HepG2 (cell line): ENCODE results near the gene TNRC18. TPM values are rescaled to one million over a fixed set of nuclear protein-coding genes. Genes with fewer than 3 reads are reported as not detected.
"Not testable (repeated sequence)": the region's sequence is repeated elsewhere in the genome, so short reads cannot be mapped to it uniquely, and the experiment has no call there.

ENCODE experiments used
- ATAC-seq: fragments of 200-7000 bp; cut with Tn5 transposase; 3 replicates; pipeline ENCODE4 v1.9.1; 2020; ENCODE audit warnings: mild to moderate bottlenecking, moderate library complexity
- BruUV-seq: library from RNA; stranded (reverse); fragments of 400-500 nt; replicated peaks from 2 replicates; lab custom pipeline; 2021; lab: Mats Ljungman, UMichigan
- CTCF ChIA-PET: fragments of 300-600 bp; formaldehyde crosslinking; extraction: SDS; loops from one replicate; lab custom pipeline; 2021; ENCODE audit warnings: low total read pairs, inconsistent platforms, low intra/inter-chr PET ratio; lab: Yijun Ruan, JAX
- POLR2A ChIA-PET: fragments of 350-600 bp; sonication (Branson Sonifier 250); formaldehyde crosslinking; loops from one replicate; lab custom pipeline; 2020; ENCODE audit warnings: antibody characterized with exemption, inconsistent platforms; lab: Yijun Ruan, JAX
- DNase-seq: peaks from one replicate; pipeline ENCODE4 v3.0.0-alpha.2; 2015; ENCODE audit warnings: low spot score
- FAIRE-seq: peaks from 3 replicates; lab custom pipeline; 2011; peaks lifted over from hg19 to GRCh38; lab: Jason Lieb, UNC
- H2AFZ ChIP-seq: one replicate; pipeline ENCODE4 v1.6.1; 2011; ENCODE audit warnings: low read length, inconsistent platforms
- H3K27ac ChIP-seq: fragments of 300-600 bp; 3 replicates; pipeline ENCODE4 v1.8.0; 2011; ENCODE audit warnings: mixed run types, mild to moderate bottlenecking, mixed read lengths, low read length, inconsistent platforms; ENCODE audit not compliant: insufficient read depth; ENCODE audit errors: extremely low read length
- H3K27me3 ChIP-seq, 2 experiments: fragments of 200-600 bp in 1 of 2; 2 replicates in 1 of 2; 3 replicates in 1 of 2; pipeline versions ENCODE4 v1.6.0 to v1.8.0; 2011; ENCODE audit warnings: low read length in 2 of 2, mild to moderate bottlenecking in 2 of 2, moderate library complexity in 2 of 2, inconsistent platforms in 1 of 2; ENCODE audit not compliant: insufficient read depth in 2 of 2, control insufficient read depth in 1 of 2
- H3K36me3 ChIP-seq, 2 experiments: fragments of 200-600 bp in 1 of 2; replicated peaks in 1 of 2; 2 replicates in 1 of 2; 3 replicates in 1 of 2; pipeline versions ENCODE4 v1.5.1 to v1.8.0; 2011; ENCODE audit warnings: low read length in 2 of 2, inconsistent platforms in 1 of 2; ENCODE audit not compliant: insufficient read depth in 2 of 2, control insufficient read depth in 1 of 2
- H3K4me1 ChIP-seq: 2 replicates; pipeline ENCODE4 v1.5.1; 2012; ENCODE audit warnings: low read length, inconsistent platforms; ENCODE audit not compliant: insufficient read depth
- H3K4me2 ChIP-seq: 2 replicates; pipeline ENCODE4 v1.6.0; 2011; ENCODE audit warnings: low read depth, low read length, inconsistent platforms
- H3K4me3 ChIP-seq, 3 experiments: fragments of 200-600 bp in 1 of 3; sonication (generic), shearing (Covaris generic) in 1 of 3; replicated peaks in 1 of 3; 2 replicates each; pipeline ENCODE4 v1.5.1; 2011 to 2016; ENCODE audit warnings: low read length in 3 of 3, inconsistent platforms in 2 of 3, low read depth in 2 of 3, mild to moderate bottlenecking in 2 of 3, control low read depth in 1 of 3, mixed read lengths in 1 of 3; ENCODE audit not compliant: insufficient read depth in 1 of 3
- H3K79me2 ChIP-seq: one replicate; pipeline ENCODE4 v1.6.1; 2011; ENCODE audit warnings: low read length, inconsistent platforms; ENCODE audit not compliant: insufficient read depth
- H3K9ac ChIP-seq: 2 replicates; pipeline ENCODE4 v1.6.0; 2011; ENCODE audit warnings: mild to moderate bottlenecking, low read depth, low read length, inconsistent platforms; ENCODE audit not compliant: insufficient read depth
- H3K9me3 ChIP-seq: 2 replicates; pipeline ENCODE4 v1.5.1; 2012; ENCODE audit warnings: mild to moderate bottlenecking, low read length
- H4K20me1 ChIP-seq: 2 replicates; pipeline ENCODE4 v1.6.0; 2011; ENCODE audit warnings: inconsistent platforms, mild to moderate bottlenecking, low read length, moderate library complexity; ENCODE audit not compliant: insufficient read depth
- CEBPB ChIP-seq: IDR thresholded peaks from 2 replicates; pipeline ENCODE4 v1.6.1; 2011; ENCODE audit warnings: low read depth, low read length, improper control_type of control experiment, borderline replicate concordance
- CEBPG ChIP-seq: IDR thresholded peaks from 2 replicates; pipeline ENCODE4 v1.6.1; 2016
- FOXP1 ChIP-seq, 2 experiments: fragments of 450-650 bp in 1 of 2; IDR thresholded peaks; 2 replicates each; pipeline ENCODE4 v1.6.1; 2017 to 2018; ENCODE audit warnings: antibody characterized with exemption in 1 of 2
- FOXP4 ChIP-seq: sonication (generic); formaldehyde crosslinking; IDR thresholded peaks from 2 replicates; pipeline ENCODE4 v1.4.0; 2020; ENCODE audit warnings: missing genetic modification reagents
- GATAD2A ChIP-seq: IDR thresholded peaks from 2 replicates; pipeline ENCODE4 v1.6.1; 2016
- HDAC2 ChIP-seq: sonication (generic); formaldehyde crosslinking; IDR thresholded peaks from 2 replicates; pipeline ENCODE4 v1.4.0; 2020; ENCODE audit warnings: missing genetic modification reagents
- HIVEP1 ChIP-seq: sonication (generic); formaldehyde crosslinking; IDR thresholded peaks from 2 replicates; pipeline ENCODE4 v1.4.0; 2020; ENCODE audit warnings: mild to moderate bottlenecking, missing genetic modification reagents
- RARA ChIP-seq: IDR thresholded peaks from 2 replicates; pipeline ENCODE4 v1.6.1; 2016; ENCODE audit warnings: missing genetic modification reagents, missing compliant biosample characterization
- SALL1 ChIP-seq: sonication (generic); formaldehyde crosslinking; IDR thresholded peaks from 2 replicates; pipeline ENCODE4 v1.8.0; 2022; ENCODE audit warnings: mild to moderate bottlenecking, missing genetic modification reagents
- SOX5 ChIP-seq: IDR thresholded peaks from 2 replicates; pipeline ENCODE4 v1.6.1; 2016; ENCODE audit warnings: borderline replicate concordance
- SOX6 ChIP-seq, 2 experiments: fragments of 450-650 bp in 1 of 2; sonication (generic) in 1 of 2; formaldehyde crosslinking in 1 of 2; IDR thresholded peaks; 2 replicates each; pipeline versions ENCODE4 v1.4.0 to v1.6.1; 2017 to 2020; ENCODE audit warnings: antibody characterized with exemption in 1 of 2, mild to moderate bottlenecking in 1 of 2, missing genetic modification reagents in 1 of 2
- ZNF441 ChIP-seq: sonication (generic); formaldehyde crosslinking; IDR thresholded peaks from 2 replicates; pipeline ENCODE4 v1.7.0; 2021; ENCODE audit warnings: missing genetic modification reagents, borderline replicate concordance
- WGBS: methylation state at CpG from one replicate; pipeline ENCODE4 v1.1.6; 2017; ENCODE audit warnings: low lambda C conversion rate; 5-methylcytosine and 5-hydroxymethylcytosine counted together
- in situ Hi-C: cut with HindIII; loops from 2 replicates; pipeline ENCODE4 v1.10.0; 2017; ENCODE audit warnings: low pct_unique_long_range_greater_than_20kb; ENCODE audit not compliant: extremely low pct_ligation_motif_present
- intact Hi-C: fragments of 100-400 bp; cut with micrococcal nuclease; formaldehyde crosslinking; loops from one replicate; pipeline ENCODE4 v1.10.0; 2022; ENCODE audit not compliant: unreplicated experiment
- polyA plus RNA-seq, 8 experiments: library from polyadenylated mRNA; depleted of rRNA in 3 of 8; stranded (reverse) in 7 of 8; unstranded in 1 of 8; fragments of >200 nt; fragmentation: Illumina TruSeq in 4 of 8; extraction: Trizol in 4 of 8; gene quantifications; 2 replicates each; pipeline versions ENCODE4 v1.2.1 to v1.2.3, GENCODE V29; 2011 to 2016; ENCODE audit warnings: low read depth in 4 of 8, missing spikeins in 1 of 8, mixed read lengths in 1 of 8; ENCODE audit not compliant: insufficient read depth in 1 of 8
- total RNA-seq, 5 experiments: library from RNA; depleted of rRNA; stranded (reverse); fragments of >200 nt; fragmentation: Illumina TruSeq; extraction: Trizol; gene quantifications; 2 replicates each; pipeline ENCODE4 v1.2.3, GENCODE V29; 2016; ENCODE audit warnings: low read depth in 1 of 5
- TF ChIP-seq, protein P1 (sequence below): sonication (generic); formaldehyde crosslinking; IDR thresholded peaks from 2 replicates; pipeline ENCODE4 v1.5.0; 2020; ENCODE audit warnings: mild to moderate bottlenecking, missing genetic modification reagents

Gene TNRC18
- total and polyA plus RNA-seq, 2 of the 13 experiments (the other 11 are each of a cell fraction or from before 2014, with no cell fraction given): 11.7 to 17.4 TPM

DNA sequence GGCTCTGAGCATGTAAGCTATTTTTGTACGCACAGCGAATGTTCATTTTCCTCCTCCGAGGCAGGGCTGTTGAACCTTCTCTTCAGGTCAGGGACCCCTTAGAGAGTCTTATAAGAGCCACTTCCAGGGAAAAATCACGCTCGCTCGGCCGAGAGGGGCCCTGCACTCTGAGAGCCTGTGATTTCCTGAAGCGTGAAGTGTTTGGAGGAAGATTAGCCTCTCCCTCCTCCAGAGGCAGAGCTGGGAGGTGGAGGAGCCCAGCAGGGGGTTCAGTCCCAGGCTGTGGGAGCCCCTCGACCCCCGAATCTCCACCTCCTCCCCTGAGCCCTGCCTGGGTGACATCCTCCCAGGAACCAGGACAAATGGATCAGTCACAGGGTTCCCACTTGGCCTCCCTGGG lies 160.6 kb downstream of the TNRC18 start:
- in situ Hi-C loops, DNase-seq, intact Hi-C loops, H3K9me3 ChIP-seq, H4K20me1 ChIP-seq, H3K27ac ChIP-seq, FAIRE-seq, H3K36me3 ChIP-seq, CTCF ChIA-PET, H3K4me2 ChIP-seq, H3K4me3 ChIP-seq, H3K79me2 ChIP-seq, ATAC-seq, H2AFZ ChIP-seq, H3K9ac ChIP-seq, BruUV-seq, POLR2A ChIA-PET: not testable (repeated sequence)
- Histone ChIP-seq H3K27me3 (peaks cover 0 to 11% of the 10 kb centered on the region in 2 experiments; a peak in 2 of 5 replicates), H3K4me1 (peaks cover 23% of the 10 kb centered on the region)
- whole genome bisulfite sequencing: 31% methylated on average over 9 of the region's 10 CpGs

- peaks cover 0 to 14% of the 10 kb centered on the region in 2 experiments; a peak in 2 of 5 replicates for H3K27me3 ChIP-seq
- POLR2A ChIA-PET: interaction anchor here (0.9 kb wide), 1 partner anchor 20 kb away, joined by 3 read pairs; no protein-coding TSS in a partner anchor
- intact Hi-C loops; H3K79me2 ChIP-seq; H4K20me1 ChIP-seq; DNase-seq; H3K27ac ChIP-seq; H3K4me3 ChIP-seq; H3K9ac ChIP-seq; H3K9me3 ChIP-seq; BruUV-seq; H3K36me3 ChIP-seq; FAIRE-seq; TF ChIP-seq SOX6, FOXP1 (IDR thresholded peaks at IDR 0.05): not testable (repeated sequence)
- H3K4me2 ChIP-seq: 0 out of 2 replicates have a peak overlapping the region, but pooled peaks have one; percentile 19
- 0% methylated on average over 7 of the region's 15 CpGs for WGBS
- peak; percentile 42; the same call in 1 of the 2 replicates for TF ChIP-seq GATAD2A
- TF ChIP-seq HDAC2: peak; percentile 15; the same call in 1 of the 2 replicates
- peak; percentile 36 for TF ChIP-seq SOX6 (CRISPR knock-in tag; IDR thresholded peaks at IDR 0.05)
- TF ChIP-seq CEBPG: 0 out of 2 replicates have a peak, but pooled peaks have one; percentile 7
- TF ChIP-seq SOX5 (CRISPR knock-in tag): peak; percentile 21; the same call in 1 of the 2 replicates
- peak; percentile 99 for TF ChIP-seq ZNF441 (CRISPR knock-in tag)
- TF ChIP-seq RARA (CRISPR knock-in tag): peak; percentile 21; the same call in 1 of the 2 replicates
- TF ChIP-seq SALL1 (CRISPR knock-in tag): peak; percentile 36; the same call in 1 of the 2 replicates
- TF ChIP-seq FOXP4: peak; percentile 42; the same call in 1 of the 2 replicates
- 0 out of 2 replicates have a peak, but pooled peaks have one; percentile 42 for TF ChIP-seq HIVEP1
- TF ChIP-seq, protein P1, sequence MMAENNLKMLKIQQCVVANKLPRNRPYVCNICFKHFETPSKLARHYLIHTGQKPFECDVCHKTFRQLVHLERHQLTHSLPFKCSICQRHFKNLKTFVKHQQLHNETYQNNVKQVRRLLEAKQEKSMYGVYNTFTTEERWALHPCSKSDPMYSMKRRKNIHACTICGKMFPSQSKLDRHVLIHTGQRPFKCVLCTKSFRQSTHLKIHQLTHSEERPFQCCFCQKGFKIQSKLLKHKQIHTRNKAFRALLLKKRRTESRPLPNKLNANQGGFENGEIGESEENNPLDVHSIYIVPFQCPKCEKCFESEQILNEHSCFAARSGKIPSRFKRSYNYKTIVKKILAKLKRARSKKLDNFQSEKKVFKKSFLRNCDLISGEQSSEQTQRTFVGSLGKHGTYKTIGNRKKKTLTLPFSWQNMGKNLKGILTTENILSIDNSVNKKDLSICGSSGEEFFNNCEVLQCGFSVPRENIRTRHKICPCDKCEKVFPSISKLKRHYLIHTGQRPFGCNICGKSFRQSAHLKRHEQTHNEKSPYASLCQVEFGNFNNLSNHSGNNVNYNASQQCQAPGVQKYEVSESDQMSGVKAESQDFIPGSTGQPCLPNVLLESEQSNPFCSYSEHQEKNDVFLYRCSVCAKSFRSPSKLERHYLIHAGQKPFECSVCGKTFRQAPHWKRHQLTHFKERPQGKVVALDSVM (CRISPR knock-in tag): peak; percentile 65
- 0 out of 2 replicates have a peak, but pooled peaks have one; percentile 10 for TF ChIP-seq CEBPB
- peak; percentile 72 for TF ChIP-seq FOXP1 (CRISPR knock-in tag; IDR thresholded peaks at IDR 0.05)
- TF ChIP-seq, all 625 proteins: peak for 13; not testable (repeated sequence) for 612
- peak; percentile 57 for ATAC-seq
- CTCF ChIA-PET, in situ Hi-C loops, H2AFZ ChIP-seq: not testable (repeated sequence)
- H3K4me1 ChIP-seq: peaks cover 29% of the 10 kb centered on the region
Observed at GRCh38 chr7:5260530-5261068, 163.0 kb downstream of the TNRC18 start.
